ENCODE results near the gene SFMBT2.

SFMBT2 gene

GRCh38 chr10:7162331-7162730 lies 248.5 kb downstream of the SFMBT2 start:
- no peak overlapping the region for H3K4me3 ChIP-seq (ENCODE audit: low read depth, low read length)
- DNase-seq (ENCODE audit: low read depth) = no peak
- no peak for TF ChIP-seq CTCF (IDR thresholded peaks at IDR 0.05; ENCODE audit: control insufficient read depth, extremely low read depth, insufficient read depth)

- DNase-seq (ENCODE audit: low read depth) = no peak
- no peak for TF ChIP-seq CTCF (IDR thresholded peaks at IDR 0.05; ENCODE audit: control insufficient read depth, extremely low read depth, insufficient read depth)
- H3K4me3 ChIP-seq (ENCODE audit: low read depth, low read length) = no peak overlapping the region
Measured at GRCh38 chr10:7161484-7162250, 249.2 kb downstream of the SFMBT2 start.

DNA sequence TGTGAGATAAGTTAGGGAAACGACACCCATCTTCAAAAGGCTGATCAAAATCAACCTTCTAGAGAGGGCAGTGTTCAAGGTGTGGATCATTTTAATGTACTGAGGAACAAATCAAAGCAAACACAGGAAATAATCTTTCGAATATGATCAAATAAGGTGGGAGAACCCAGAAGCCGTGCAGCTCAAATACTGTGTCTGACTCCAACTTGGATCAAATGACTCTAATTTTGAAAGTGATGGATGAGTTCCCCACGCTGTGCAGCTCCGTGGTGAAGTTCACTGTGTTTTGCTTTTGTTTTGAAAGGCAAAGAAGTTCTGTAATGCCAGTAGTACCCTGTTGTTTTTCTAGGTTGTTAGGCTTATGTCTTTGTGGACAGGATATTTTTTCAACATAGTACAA lies 250.9 kb downstream of the SFMBT2 start:
- TF ChIP-seq CTCF (IDR thresholded peaks at IDR 0.05; ENCODE audit: control insufficient read depth, extremely low read depth, insufficient read depth) = no peak
- H3K4me3 ChIP-seq (ENCODE audit: low read depth, low read length) = no peak overlapping the region
- DNase-seq (ENCODE audit: low read depth) = no peak

DNA sequence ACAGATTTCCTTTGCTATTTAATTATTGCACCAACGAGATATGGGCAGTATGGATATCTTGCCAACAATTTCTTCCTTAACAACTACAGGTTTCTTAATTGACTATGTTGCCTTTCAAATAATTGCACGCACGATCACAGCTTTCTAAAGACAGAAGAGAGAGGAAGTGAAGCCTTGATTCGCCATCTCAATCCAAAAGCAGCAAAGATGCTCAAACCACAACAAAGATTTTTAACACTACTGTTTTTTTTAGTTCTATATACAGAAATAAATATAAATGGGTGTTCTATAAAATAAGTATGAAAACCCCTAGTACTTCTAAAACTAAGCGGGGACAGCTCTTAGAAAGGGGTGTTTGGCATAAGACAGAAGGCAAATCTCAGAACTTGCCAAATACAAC lies 251.3 kb downstream of the SFMBT2 start:
- H3K4me3 ChIP-seq (ENCODE audit: low read depth, low read length) = no peak overlapping the region
- no peak for TF ChIP-seq CTCF (IDR thresholded peaks at IDR 0.05; ENCODE audit: control insufficient read depth, extremely low read depth, insufficient read depth)

DNA sequence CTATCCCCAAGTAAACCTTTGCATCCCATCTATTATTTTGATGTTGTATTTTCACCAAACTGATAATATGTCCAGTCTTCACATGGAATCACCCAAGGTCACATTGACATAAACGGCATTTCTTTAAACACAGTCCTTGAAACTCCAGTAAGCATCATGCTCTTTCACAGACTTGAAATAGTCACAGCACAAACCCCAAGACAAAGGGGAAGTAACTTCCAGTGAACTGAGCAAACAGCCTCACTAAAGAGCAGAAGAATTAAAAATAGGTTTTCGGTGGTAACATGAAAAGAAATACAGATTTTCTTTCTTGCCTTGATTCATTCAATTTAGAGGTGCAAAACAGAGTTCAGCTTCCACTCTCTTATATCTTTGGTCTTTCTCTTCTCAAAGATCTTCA lies 253.7 kb downstream of the SFMBT2 start:
- no peak overlapping the region for H3K4me3 ChIP-seq (ENCODE audit: low read depth, low read length)
- DNase-seq (ENCODE audit: low read depth) = no peak
- no peak for TF ChIP-seq CTCF (IDR thresholded peaks at IDR 0.05; ENCODE audit: control insufficient read depth, extremely low read depth, insufficient read depth)

More for the DNA sequence above, 251.3 kb downstream of the SFMBT2 start:
- DNase-seq (ENCODE audit: low read depth) = no peak

DNA sequence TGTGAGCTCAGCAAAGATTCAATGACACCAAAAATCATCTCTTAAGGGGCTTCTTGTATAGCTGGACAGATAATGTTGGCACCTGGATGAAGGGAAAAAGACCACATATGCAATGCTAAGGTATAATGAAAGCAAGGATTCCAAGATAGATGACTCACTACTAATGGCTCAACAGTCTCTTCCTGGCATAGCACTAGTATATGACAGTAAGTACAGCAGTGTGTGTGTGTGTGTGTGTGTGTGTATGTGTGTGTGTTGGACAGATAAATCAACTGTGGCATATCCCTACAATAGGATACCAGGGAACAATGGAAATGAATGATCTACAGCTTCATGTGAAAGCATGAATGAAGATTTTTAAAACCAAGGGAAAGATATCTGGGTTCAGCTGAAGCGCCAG lies 257.1 kb downstream of the SFMBT2 start:
- DNase-seq (ENCODE audit: low read depth) = no peak
- TF ChIP-seq CTCF (IDR thresholded peaks at IDR 0.05; ENCODE audit: control insufficient read depth, extremely low read depth, insufficient read depth) = no peak

GRCh38 chr10:7152982-7153381 lies 257.9 kb downstream of the SFMBT2 start:
- DNase-seq (ENCODE audit: low read depth) = no peak
- H3K4me3 ChIP-seq (ENCODE audit: low read depth, low read length) = no peak overlapping the region
- no peak for TF ChIP-seq CTCF (IDR thresholded peaks at IDR 0.05; ENCODE audit: control insufficient read depth, extremely low read depth, insufficient read depth)

More for the DNA sequence above, 257.1 kb downstream of the SFMBT2 start:
- no peak overlapping the region for H3K4me3 ChIP-seq (ENCODE audit: low read depth, low read length)

Measured in LNCaP clone FGC (cell line).